MM.1S (cell line): ENCODE data around the gene EIF4G1.

ENCODE experiments used
- DNase-seq: peaks from one replicate; pipeline ENCODE4 v3.0.0-alpha.2; 2015
- H2AFZ ChIP-seq: fragments of 300-600 bp; sonication (generic); 2 replicates; pipeline ENCODE4 v1.6.0; 2016; ENCODE audit warnings: antibody characterized with exemption, low read length
- H3F3A ChIP-seq: fragments of 300-600 bp; sonication (generic); 2 replicates; pipeline ENCODE4 v1.6.1; 2016; ENCODE audit warnings: mild to moderate bottlenecking, antibody characterized with exemption, low read length, moderate library complexity, mixed read lengths; ENCODE audit not compliant: insufficient read depth
- H3K27ac ChIP-seq: fragments of 300-600 bp; sonication (generic); 2 replicates; pipeline ENCODE4 v1.5.1; 2016; ENCODE audit warnings: mild to moderate bottlenecking, low read length
- H3K27me3 ChIP-seq: fragments of 300-600 bp; sonication (generic); replicated peaks from 2 replicates; pipeline ENCODE4 v1.6.0; 2016; ENCODE audit warnings: low read length; ENCODE audit not compliant: insufficient read depth
- H3K36me3 ChIP-seq: fragments of 300-600 bp; sonication (generic); replicated peaks from 2 replicates; pipeline ENCODE4 v1.6.1; 2016; ENCODE audit warnings: mild to moderate bottlenecking, low read length, mixed read lengths; ENCODE audit not compliant: insufficient read depth
- H3K4me1 ChIP-seq: fragments of 300-600 bp; sonication (generic); 2 replicates; pipeline ENCODE4 v1.6.1; 2016; ENCODE audit warnings: low read length, mixed read lengths
- H3K4me2 ChIP-seq: fragments of 300-600 bp; sonication (generic); 2 replicates; pipeline ENCODE4 v1.6.0; 2016; ENCODE audit warnings: low read depth, low read length
- H3K4me3 ChIP-seq: fragments of 300-600 bp; sonication (generic); 2 replicates; pipeline ENCODE4 v1.5.1; 2016; ENCODE audit warnings: low read length, mixed read lengths
- H3K79me2 ChIP-seq: fragments of 300-600 bp; sonication (generic); 2 replicates; pipeline ENCODE4 v1.6.1; 2016; ENCODE audit warnings: mixed run types, low read length, mixed read lengths
- H3K9ac ChIP-seq: fragments of 300-600 bp; sonication (generic); 2 replicates; pipeline ENCODE4 v1.6.1; 2016; ENCODE audit warnings: low read length, mixed read lengths
- H3K9me2 ChIP-seq: fragments of 300-600 bp; sonication (generic); replicated peaks from 2 replicates; pipeline ENCODE4 v1.6.1; 2016; ENCODE audit warnings: mild to moderate bottlenecking, low read length, mixed read lengths; ENCODE audit not compliant: insufficient read depth
- H3K9me3 ChIP-seq: fragments of 300-600 bp; sonication (generic); replicated peaks from 2 replicates; pipeline ENCODE4 v1.6.1; 2016; ENCODE audit warnings: mild to moderate bottlenecking, low read length, mixed read lengths; ENCODE audit not compliant: insufficient read depth
- H4K20me1 ChIP-seq: fragments of 300-600 bp; sonication (generic); 2 replicates; pipeline ENCODE4 v1.6.1; 2016; ENCODE audit warnings: mild to moderate bottlenecking, low read length, moderate library complexity, mixed read lengths; ENCODE audit not compliant: insufficient read depth
- EZH2 ChIP-seq: fragments of 300-600 bp; sonication (generic); optimal IDR thresholded peaks from 2 replicates; pipeline ENCODE3; 2017; ENCODE audit warnings: low read depth, mild to moderate bottlenecking, antibody characterized with exemption, low read length, mixed read lengths
- EZH2phosphoT487 ChIP-seq: fragments of 300-600 bp; sonication (generic); IDR thresholded peaks from 2 replicates; pipeline ENCODE4 v1.6.1; 2018; ENCODE audit warnings: antibody characterized with exemption, low read length
- TF ChIP-seq, protein P1 (sequence below): fragments of 300-600 bp; sonication (generic); IDR thresholded peaks from 2 replicates; pipeline ENCODE4 v1.5.1; 2016; ENCODE audit warnings: antibody characterized with exemption, low read length, mixed read lengths

Gene EIF4G1

DNA sequence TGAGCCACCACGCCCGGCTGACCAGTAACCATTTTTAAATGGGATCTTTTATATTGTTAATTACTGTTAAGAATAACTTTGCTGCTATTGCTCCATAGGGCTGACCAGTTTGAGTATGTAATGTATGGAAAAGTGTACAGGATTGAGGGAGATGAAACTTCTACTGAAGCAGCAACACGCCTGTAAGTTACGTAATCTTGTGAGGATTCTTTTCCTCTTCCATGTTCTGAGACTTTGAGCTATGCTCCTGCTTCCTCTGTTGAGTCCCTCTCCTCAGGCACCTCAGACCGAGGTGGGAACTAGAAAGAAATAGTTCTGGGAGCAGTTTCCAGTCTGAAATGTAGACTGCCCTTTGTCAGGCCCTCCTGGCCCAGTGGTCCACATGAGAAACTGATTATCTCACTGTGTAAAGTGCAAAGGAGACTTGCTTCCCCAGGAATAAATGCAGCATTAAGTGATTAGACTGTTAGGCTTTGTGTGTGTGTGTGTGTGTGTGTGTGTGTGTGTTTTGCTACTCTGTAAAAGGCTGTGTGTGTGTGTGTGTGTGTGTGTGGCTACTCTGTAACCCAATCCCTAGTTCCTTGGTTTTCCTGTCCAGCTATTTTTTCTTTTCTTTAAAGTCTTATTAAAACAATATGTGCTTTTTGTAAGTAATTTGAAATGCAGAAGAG lies 52.3 kb downstream of the EIF4G1 start:
- no peak for TF ChIP-seq EZH2phosphoT487
- TF ChIP-seq EZH2 = no peak
- TF ChIP-seq, protein P1, sequence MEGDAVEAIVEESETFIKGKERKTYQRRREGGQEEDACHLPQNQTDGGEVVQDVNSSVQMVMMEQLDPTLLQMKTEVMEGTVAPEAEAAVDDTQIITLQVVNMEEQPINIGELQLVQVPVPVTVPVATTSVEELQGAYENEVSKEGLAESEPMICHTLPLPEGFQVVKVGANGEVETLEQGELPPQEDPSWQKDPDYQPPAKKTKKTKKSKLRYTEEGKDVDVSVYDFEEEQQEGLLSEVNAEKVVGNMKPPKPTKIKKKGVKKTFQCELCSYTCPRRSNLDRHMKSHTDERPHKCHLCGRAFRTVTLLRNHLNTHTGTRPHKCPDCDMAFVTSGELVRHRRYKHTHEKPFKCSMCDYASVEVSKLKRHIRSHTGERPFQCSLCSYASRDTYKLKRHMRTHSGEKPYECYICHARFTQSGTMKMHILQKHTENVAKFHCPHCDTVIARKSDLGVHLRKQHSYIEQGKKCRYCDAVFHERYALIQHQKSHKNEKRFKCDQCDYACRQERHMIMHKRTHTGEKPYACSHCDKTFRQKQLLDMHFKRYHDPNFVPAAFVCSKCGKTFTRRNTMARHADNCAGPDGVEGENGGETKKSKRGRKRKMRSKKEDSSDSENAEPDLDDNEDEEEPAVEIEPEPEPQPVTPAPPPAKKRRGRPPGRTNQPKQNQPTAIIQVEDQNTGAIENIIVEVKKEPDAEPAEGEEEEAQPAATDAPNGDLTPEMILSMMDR = no peak
- no peak for DNase-seq
- Histone ChIP-seq H3K4me2 (no peak overlapping the region), H3K4me1 (0 out of 2 replicates have a peak, but pooled peaks cover 6% of the 10 kb centered on the region), H3K27ac (no peak overlapping the region), H3K79me2 (peaks cover 30% of the 10 kb centered on the region), H3F3A (peaks cover 25% of the 10 kb centered on the region), H3K9me3 (no peaks in the 10 kb centered on the region), H3K36me3 (peaks cover 15% of the 10 kb centered on the region; the same call in 1 of the 2 replicates), H3K27me3 (no peaks in the 10 kb centered on the region), H4K20me1 (no peaks in the 10 kb centered on the region), H3K9me2 (no peaks in the 10 kb centered on the region), H3K4me3 (no peak overlapping the region), H2AFZ (no peak overlapping the region), H3K9ac (no peak overlapping the region)

DNA sequence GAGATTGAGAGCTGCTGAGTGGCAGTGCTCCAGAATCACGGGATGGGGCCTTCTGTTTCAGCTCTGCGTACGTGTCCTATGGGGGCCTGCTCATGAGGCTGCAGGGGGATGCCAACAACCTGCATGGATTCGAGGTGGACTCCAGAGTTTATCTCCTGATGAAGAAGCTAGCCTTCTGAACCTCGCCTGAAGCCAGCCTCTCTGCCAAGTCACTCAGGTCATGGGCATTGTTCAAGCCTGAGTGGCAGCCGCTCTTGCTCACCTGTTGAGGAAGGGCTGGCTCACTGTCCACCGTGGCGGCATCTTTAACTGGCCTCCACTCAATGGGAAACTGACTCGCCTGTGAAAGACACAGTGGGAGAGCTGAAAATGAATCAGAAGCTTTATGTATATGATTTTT lies 53.7 kb downstream of the EIF4G1 start:
- H3K9me2 ChIP-seq = no peaks in the 10 kb centered on the region
- peaks cover 25% of the 10 kb centered on the region for H3K79me2 ChIP-seq
- H2AFZ ChIP-seq = no peak overlapping the region
- H3K36me3 ChIP-seq = peaks cover 15% of the 10 kb centered on the region; the same call in 1 of the 2 replicates
- H3K4me1 ChIP-seq = 0 out of 2 replicates have a peak, but pooled peaks cover 6% of the 10 kb centered on the region
- no peak overlapping the region for H3K4me2 ChIP-seq
- no peak overlapping the region for H3K9ac ChIP-seq
- H3F3A ChIP-seq = 0 out of 2 replicates have a peak, but pooled peaks cover 13% of the 10 kb centered on the region
- H3K9me3 ChIP-seq = no peaks in the 10 kb centered on the region
- H3K27me3 ChIP-seq = no peaks in the 10 kb centered on the region
- no peaks in the 10 kb centered on the region for H4K20me1 ChIP-seq
- no peak overlapping the region for H3K27ac ChIP-seq
- no peak overlapping the region for H3K4me3 ChIP-seq
- TF ChIP-seq, protein P1 = no peak
- no peak for TF ChIP-seq EZH2phosphoT487
- no peak for TF ChIP-seq EZH2
- no peak for DNase-seq

DNA sequence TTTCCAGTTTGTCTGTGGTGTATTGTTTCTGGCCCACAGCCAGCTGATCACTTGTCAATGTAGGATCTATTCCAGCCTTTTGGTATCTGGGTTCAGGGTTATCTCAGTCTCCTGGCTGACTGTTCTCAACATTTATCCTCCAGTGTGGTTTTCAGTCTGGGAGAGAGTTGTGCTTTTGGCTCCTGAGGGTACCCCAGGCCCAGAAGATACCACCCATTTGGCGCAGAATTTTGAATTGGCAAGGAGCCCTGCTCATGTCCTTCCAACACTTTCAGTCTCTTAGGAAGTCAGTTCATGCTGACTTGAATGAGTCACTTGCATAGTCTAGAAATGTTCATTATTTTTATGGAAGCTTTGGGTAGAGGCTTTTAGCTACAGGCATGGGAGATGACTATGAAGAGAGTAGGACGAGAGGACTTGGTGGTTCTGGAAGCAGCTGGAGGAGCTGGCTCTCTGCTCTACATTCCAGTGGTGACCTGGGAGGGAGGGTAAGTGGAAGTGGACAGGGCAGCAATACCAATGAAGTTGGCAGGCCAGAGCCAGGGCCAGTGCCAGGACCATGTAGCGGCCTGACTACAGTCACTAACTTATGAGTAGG lies 54.3 kb downstream of the EIF4G1 start:
- TF ChIP-seq, protein P1 = no peak
- TF ChIP-seq EZH2 = no peak

More for the DNA sequence above, 54.3 kb downstream of the EIF4G1 start:
- H3F3A ChIP-seq = 0 out of 2 replicates have a peak, but pooled peaks cover 13% of the 10 kb centered on the region
- H4K20me1 ChIP-seq = no peaks in the 10 kb centered on the region
- no peak overlapping the region for H3K27ac ChIP-seq
- no peaks in the 10 kb centered on the region for H3K9me3 ChIP-seq
- no peak overlapping the region for H2AFZ ChIP-seq
- H3K9ac ChIP-seq = no peak overlapping the region
- H3K36me3 ChIP-seq = peaks cover 15% of the 10 kb centered on the region; the same call in 1 of the 2 replicates
- no peak overlapping the region for H3K4me2 ChIP-seq
- H3K9me2 ChIP-seq = no peaks in the 10 kb centered on the region
- 0 out of 2 replicates have a peak, but pooled peaks cover 6% of the 10 kb centered on the region for H3K4me1 ChIP-seq
- no peak for DNase-seq
- H3K4me3 ChIP-seq = no peak overlapping the region
- no peaks in the 10 kb centered on the region for H3K27me3 ChIP-seq
- peaks cover 21% of the 10 kb centered on the region for H3K79me2 ChIP-seq
